T-helper 2 cell treated with Interferon-gamma antibody and Interleukin-4, amounts not matched to agents 5 μg/mL and 100 μg/mL, for 36 hours (primary cell): ENCODE results near the gene SNRNP200.

Source experiments
- DNase-seq: peaks from one replicate; pipeline ENCODE4 v3.0.0; 2021; ENCODE audit warnings: low spot score
- H3K27ac Mint-ChIP-seq: one replicate; pipeline ENCODE4 v1.8.0; 2021; ENCODE audit warnings: mild to moderate bottlenecking, mixed read lengths
- H3K27me3 Mint-ChIP-seq: one replicate; pipeline ENCODE4 v1.8.0; 2021; ENCODE audit warnings: low read depth, mixed read lengths
- H3K36me3 Mint-ChIP-seq: one replicate; pipeline ENCODE4 v1.8.0; 2021; ENCODE audit warnings: low read depth, mixed read lengths
- H3K4me1 Mint-ChIP-seq: one replicate; pipeline ENCODE4 v1.8.0; 2021; ENCODE audit warnings: low read depth, mixed read lengths
- H3K4me3 Mint-ChIP-seq: one replicate; pipeline ENCODE4 v1.8.0; 2022; ENCODE audit warnings: mild to moderate bottlenecking, moderate library complexity, mixed read lengths
- H3K9me3 Mint-ChIP-seq: one replicate; pipeline ENCODE4 v1.8.0; 2021; ENCODE audit warnings: mixed read lengths

The SNRNP200 gene

DNA sequence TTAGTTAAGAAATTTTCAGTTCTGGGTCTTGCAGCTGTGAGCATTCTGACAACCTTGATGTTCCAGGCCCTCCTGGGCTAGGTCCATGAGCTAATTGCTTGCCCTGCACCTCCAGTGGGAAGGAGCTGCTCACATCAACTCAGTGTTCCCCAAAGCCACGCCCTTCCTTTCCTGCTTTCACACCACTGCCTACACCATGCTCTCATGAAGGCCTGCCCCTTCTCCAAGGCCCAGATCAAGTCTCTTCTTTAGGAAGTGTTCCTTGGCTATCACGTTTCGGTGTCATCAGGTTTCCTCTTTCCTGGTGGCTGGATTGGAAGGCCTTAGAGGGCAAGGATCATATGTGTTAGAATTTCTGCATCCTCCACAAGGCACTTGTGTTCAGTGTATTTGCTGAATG lies 58.3 kb downstream of the SNRNP200 start:
- Mint-ChIP-seq H3K9me3 (peaks cover 7% of the 10 kb centered on the region), H3K4me1 (peaks cover 49% of the 10 kb centered on the region), H3K27me3 (no peaks in the 10 kb centered on the region), H3K4me3 (peak overlapping the region; percentile 52), H3K27ac (peak overlapping the region; percentile 70), H3K36me3 (peaks cover 53% of the 10 kb centered on the region)
- no peak for DNase-seq

DNA sequence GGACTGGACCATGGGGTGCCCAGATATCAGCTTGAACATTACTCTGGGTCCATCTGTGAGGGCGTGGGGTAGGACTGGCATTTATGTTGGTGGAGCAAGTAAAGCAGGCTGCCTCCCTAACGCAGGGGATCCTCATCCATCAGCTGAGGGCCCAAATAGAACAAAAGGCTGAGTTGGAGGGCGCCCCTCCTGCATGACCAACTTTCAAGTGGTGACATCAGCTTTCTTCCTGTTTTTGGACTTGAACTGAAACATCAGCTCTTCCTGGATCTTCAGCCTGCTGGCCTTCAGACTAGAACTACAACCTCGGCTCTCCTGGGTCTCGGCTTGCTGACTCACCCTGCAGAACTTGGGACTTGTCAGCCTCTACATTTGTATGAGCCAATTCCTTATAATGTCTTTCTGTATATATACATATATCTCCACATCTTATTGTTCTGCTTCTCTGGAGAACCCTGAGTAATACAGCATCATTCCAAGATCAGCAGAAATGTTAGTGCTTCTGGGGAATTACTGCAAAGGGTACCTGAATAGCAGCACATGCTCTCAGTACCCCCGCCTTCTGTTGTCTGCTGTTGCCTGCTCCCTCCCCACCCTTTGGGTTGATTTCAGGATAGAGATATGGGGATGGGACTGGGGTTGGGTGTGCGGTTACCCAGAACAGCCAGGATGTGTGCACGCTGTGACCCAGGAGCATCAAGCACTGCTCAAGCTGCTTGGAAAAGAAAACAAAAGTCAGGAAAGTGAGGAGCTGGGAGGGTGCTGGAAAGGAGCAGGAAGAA lies 59.5 kb downstream of the SNRNP200 start:
- Mint-ChIP-seq H3K36me3 (peaks cover 44% of the 10 kb centered on the region), H3K27ac (peak overlapping the region; percentile 85), H3K4me3 (peak overlapping the region; percentile 33), H3K9me3 (peaks cover 7% of the 10 kb centered on the region), H3K27me3 (no peaks in the 10 kb centered on the region), H3K4me1 (peaks cover 57% of the 10 kb centered on the region)
- no peak for DNase-seq

DNA sequence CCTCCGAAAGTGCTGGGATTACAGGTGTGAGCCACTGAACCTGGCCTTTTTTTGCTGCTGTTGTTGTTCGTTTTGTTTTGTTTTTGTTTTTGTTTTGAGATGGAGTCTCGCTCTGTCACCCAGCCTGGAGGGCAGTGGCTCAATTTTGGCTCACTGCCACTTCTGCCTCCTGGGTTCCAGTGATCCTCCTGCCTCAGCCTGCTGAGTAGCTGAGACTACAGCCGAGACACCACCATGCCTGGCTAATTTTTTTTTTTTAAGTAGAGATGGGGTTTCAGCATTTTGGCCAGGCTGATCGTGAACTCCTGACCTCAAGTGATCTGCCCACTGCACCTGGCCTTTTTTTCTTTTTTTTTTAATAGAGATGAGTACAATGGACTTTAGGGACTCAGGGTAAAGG lies 61.5 kb downstream of the SNRNP200 start:
- Mint-ChIP-seq H3K4me1 (peaks cover 54% of the 10 kb centered on the region), H3K4me3 (no peak overlapping the region), H3K27me3 (no peaks in the 10 kb centered on the region), H3K27ac (no peak overlapping the region), H3K36me3 (peaks cover 38% of the 10 kb centered on the region), H3K9me3 (peaks cover 7% of the 10 kb centered on the region)
- no peak for DNase-seq

DNA sequence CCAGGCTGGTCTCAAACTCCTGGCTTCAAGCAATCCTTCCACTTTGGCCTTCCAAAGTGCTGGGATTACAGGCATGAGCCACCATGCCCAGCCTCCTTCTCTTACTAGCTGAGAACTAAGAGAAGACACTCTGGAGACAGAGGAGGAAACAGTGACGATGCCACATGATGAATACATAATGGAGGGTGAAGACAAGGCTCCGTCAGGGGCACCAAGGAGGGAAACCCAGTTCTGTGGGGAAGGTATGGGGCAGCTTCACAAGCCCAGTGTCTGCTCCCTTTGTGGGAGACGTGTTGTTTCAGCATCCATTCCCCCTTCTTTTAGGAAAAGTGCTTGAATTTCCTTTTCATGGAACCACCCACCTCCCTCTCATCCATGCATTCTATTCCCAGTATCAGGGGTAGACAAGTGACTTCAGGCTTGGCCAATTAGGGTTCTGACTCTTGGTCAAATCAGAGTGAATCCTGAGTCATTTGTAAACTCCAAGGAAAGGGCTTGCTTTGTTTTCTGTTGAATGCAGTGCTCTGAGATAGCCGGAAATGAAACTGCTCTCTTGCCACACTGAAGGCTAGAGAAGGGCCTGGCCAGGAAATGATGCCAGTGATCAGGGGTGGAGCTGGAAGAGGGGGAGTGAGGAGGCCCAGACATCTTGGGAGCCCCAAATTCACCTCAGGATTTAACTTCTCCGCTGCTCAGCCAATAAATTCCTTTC lies 63.3 kb downstream of the SNRNP200 start:
- H3K36me3 Mint-ChIP-seq, result peaks cover 37% of the 10 kb centered on the region
- peak; percentile 75 for DNase-seq
- H3K4me3 Mint-ChIP-seq, result peak overlapping the region; percentile 72
- H3K4me1 Mint-ChIP-seq, result peaks cover 47% of the 10 kb centered on the region
- peak overlapping the region; percentile 93 for H3K27ac Mint-ChIP-seq
- H3K27me3 Mint-ChIP-seq, result no peaks in the 10 kb centered on the region
- H3K9me3 Mint-ChIP-seq, result peaks cover 7% of the 10 kb centered on the region

DNA sequence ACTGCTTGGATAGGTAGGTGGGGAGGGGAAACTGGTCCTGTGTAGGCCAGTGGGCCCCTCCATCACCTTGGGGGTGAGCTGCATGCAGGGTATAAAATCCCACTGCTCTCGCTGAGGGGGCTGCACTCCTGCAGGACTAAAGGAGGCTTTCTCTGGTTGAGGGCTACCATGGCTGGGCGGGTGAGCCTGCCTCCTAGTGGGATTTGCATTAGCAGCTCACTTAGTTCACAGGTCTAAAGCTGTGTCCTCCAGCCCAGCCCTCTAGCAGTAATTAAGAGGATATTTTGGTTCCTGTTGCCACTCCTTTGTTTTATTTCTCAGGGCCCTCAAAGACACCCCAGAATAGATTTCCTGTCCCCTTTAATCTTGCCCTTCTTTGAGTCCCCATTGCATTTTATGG lies 64.1 kb downstream of the SNRNP200 start:
- DNase-seq, result no peak
- Mint-ChIP-seq H3K27me3 (no peaks in the 10 kb centered on the region), H3K9me3 (peaks cover 7% of the 10 kb centered on the region), H3K27ac (peak overlapping the region; percentile 93), H3K4me3 (peak overlapping the region; percentile 72), H3K4me1 (peaks cover 39% of the 10 kb centered on the region), H3K36me3 (peaks cover 30% of the 10 kb centered on the region)

DNA sequence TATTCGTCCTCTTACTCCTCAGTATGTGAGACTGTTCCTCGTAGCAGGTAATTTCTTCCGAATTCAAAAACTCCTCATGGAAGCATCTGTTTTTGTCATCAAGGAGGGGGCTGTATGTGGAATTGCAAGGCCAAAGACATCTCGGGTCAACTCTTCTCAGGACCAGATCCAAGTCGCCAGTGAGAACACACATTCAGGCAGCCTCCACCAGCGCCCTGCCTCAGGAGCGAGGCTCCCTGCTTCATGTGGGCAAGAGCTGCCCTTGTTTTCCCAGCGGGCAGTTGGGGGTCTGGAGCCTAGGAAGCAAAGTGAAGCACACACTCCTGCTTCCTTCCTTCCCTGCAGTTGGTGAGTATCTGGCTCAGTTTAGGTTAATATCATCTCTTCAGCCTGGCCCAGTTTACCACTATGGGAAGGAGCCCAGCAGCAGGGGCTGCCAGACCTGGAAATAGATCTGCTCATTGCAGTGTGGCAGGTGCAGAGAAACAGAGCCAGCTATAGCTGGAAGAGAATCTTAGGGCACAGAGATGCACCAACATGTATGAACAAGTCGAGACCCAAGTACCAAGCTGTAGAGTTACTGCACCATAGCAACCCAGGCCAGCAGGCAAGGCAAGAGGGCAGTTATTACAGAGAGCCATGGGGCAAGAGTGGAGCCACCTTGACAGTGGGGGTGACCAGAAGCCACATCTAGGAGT lies 64.9 kb downstream of the SNRNP200 start:
- H3K9me3 Mint-ChIP-seq, result peaks cover 2% of the 10 kb centered on the region
- H3K4me1 Mint-ChIP-seq, result peaks cover 31% of the 10 kb centered on the region
- no peak for DNase-seq
- H3K27me3 Mint-ChIP-seq, result no peaks in the 10 kb centered on the region
- peaks cover 25% of the 10 kb centered on the region for H3K36me3 Mint-ChIP-seq
- H3K27ac Mint-ChIP-seq, result peak overlapping the region; percentile 93
- no peak overlapping the region for H3K4me3 Mint-ChIP-seq

DNA sequence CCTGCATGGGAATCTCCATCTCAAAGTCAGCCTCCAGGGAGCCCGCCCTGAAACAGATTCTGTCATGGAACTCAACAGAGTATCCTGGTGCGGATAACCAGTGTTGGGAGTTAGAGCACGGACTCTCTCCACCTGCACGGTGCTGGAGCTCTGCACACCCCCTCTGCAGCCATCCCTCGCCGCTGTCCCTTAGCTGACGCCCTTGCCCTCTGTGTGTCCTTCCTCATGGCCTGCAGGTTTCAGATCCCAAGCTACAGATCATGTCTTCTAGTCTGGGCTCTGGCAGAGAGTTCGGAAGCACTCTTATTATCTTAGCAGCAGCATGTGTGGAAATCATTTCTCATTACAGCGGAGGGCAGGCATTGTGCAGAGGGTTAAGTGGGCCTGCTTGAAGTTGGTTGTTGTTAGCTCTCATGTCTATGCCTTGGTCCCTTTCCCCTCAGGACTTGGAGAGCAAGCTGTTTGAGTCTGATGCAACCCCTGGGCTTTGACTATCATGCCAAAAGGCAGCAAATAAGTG lies 65.5 kb downstream of the SNRNP200 start:
- H3K9me3 Mint-ChIP-seq, result no peaks in the 10 kb centered on the region
- H3K27ac Mint-ChIP-seq, result no peak overlapping the region
- DNase-seq, result no peak
- peaks cover 22% of the 10 kb centered on the region for H3K36me3 Mint-ChIP-seq
- no peak overlapping the region for H3K4me3 Mint-ChIP-seq
- H3K27me3 Mint-ChIP-seq, result no peaks in the 10 kb centered on the region
- peaks cover 28% of the 10 kb centered on the region for H3K4me1 Mint-ChIP-seq

DNA sequence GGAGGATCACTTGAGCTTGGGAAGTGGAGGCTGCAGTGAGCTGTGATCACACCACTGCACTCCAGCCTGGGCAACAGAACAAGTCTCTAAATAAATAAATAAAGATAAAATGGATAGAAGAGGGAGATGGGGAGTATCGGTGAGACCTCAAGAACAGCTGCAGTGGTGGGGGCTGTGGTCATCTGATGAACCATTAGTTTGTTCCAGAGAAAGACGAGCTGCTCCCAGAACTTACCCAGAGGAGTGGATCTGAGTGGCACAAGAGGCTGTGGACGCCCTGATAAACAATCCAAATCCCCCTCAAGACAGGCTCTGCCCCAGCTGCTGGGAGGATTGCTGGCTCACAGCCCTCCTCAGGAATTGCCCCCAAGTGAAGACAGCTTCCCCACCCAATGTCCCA lies 66.3 kb downstream of the SNRNP200 start:
- Mint-ChIP-seq H3K9me3 (no peaks in the 10 kb centered on the region), H3K27ac (no peak overlapping the region), H3K4me3 (no peak overlapping the region), H3K27me3 (no peaks in the 10 kb centered on the region), H3K4me1 (peaks cover 25% of the 10 kb centered on the region), H3K36me3 (peaks cover 18% of the 10 kb centered on the region)
- no peak for DNase-seq

DNA sequence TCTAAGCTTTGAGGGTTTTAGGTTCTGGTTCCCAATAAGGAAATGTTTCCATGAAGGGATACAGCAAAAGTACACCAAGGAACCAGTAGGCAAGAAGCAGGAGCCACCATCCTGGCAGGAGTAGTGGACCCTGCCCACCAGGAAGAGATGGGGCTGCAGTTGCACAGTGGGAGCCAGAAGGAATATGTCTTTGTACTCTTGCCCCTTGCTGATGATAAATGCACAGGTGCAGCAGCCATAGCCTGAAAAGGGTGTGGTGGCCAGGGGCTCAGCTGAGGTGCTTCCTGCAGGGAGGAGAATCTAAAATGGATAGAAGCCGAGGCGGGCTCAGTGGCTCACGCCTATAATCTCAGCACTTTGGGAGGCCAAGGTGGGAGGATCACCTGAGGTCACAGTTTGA lies 67.1 kb downstream of the SNRNP200 start:
- no peak for DNase-seq
- H3K4me3 Mint-ChIP-seq, result no peak overlapping the region
- peaks cover 17% of the 10 kb centered on the region for H3K36me3 Mint-ChIP-seq
- H3K27ac Mint-ChIP-seq, result no peak overlapping the region
- H3K4me1 Mint-ChIP-seq, result peaks cover 24% of the 10 kb centered on the region
- H3K27me3 Mint-ChIP-seq, result no peaks in the 10 kb centered on the region
- H3K9me3 Mint-ChIP-seq, result no peaks in the 10 kb centered on the region

DNA sequence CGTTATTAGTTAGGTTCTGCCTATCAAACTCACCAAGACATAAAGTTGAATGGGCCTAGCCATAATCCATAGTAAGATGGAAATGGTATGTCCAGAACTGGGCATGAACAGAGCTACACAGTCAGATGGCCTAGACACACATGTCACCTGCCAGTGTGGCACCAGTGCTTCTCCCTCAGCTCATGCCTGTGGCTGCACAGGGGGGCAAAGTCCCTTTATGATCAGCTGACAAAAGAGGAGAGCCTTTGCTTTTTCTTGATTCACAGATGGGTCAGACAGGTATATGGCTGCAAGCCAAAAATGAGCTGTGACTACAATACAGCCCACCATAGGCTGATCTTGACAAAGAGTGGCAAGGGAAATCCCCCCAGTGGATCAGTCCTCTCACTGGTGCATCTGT lies 68.5 kb downstream of the SNRNP200 start:
- no peak for DNase-seq
- Mint-ChIP-seq H3K9me3 (no peaks in the 10 kb centered on the region), H3K27ac (no peak overlapping the region), H3K27me3 (no peaks in the 10 kb centered on the region), H3K4me1 (peaks cover 10% of the 10 kb centered on the region), H3K4me3 (no peak overlapping the region), H3K36me3 (peaks cover 8% of the 10 kb centered on the region)

DNA sequence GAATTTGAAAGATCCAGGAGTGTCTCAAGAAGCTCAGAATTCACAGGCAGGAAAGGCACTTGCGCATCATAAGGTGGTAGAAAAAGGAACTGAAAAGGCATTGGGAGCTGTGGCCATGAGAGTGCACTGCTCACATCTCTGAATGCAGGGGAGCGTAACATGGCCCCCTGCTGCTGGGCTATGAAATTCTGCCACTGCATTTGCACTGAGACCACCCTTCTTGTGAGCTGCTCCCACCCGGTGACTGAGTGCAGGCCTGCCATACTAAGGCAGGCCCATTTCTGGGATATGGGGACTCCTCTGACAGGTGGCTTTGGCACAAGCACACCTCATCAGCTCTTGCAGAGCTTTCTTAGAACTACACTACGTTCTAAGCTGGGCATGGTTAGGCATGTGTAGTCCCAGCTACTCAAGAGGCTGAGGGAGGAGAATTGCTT lies 71.4 kb downstream of the SNRNP200 start:
- H3K27ac Mint-ChIP-seq, result no peak overlapping the region
- peaks cover 5% of the 10 kb centered on the region for H3K36me3 Mint-ChIP-seq
- no peaks in the 10 kb centered on the region for H3K9me3 Mint-ChIP-seq
- no peak for DNase-seq
- no peaks in the 10 kb centered on the region for H3K27me3 Mint-ChIP-seq
- H3K4me3 Mint-ChIP-seq, result no peak overlapping the region
- no peaks in the 10 kb centered on the region for H3K4me1 Mint-ChIP-seq

DNA sequence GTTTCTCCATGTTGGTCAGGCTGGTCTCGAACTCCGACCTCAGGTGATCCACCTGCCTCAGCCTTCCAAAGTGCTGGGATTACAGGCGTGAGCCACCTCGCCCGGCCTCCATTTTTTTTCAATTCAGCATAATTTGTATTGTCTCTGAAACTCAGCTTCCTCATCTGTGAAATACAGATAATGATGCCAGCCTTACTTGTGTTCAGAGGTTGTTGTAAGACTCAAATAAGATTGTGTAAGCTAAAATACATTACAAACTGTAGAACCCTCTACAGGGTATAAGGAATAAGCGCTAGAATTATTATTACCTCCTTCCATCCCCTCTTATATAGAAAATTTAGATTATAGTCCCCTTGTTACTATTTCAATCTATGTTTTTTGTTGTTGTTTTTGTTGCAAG lies 71.9 kb downstream of the SNRNP200 start:
- Mint-ChIP-seq H3K27me3 (no peaks in the 10 kb centered on the region), H3K9me3 (no peaks in the 10 kb centered on the region), H3K36me3 (peaks cover 5% of the 10 kb centered on the region), H3K4me3 (no peak overlapping the region), H3K27ac (no peak overlapping the region), H3K4me1 (no peaks in the 10 kb centered on the region)
- DNase-seq, result no peak

DNA sequence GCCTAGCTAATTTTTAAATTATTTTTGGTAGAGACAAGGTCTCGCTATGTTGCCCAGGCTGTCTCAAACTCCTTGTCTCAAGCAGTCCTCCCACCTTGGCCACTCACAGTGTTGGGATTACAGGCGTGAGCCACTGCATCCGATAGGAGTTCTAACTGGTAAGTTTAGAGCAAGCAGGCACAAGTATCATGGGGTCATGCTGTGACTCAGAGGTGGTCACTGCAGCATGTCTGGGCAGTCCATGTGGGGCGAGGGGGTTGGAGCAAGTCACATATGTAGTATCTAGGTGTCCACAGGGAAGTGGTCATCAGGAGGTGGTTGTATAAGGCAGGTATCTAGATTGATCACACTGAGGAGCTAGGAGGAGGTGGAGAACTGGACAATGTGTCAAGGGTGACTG lies 74.0 kb downstream of the SNRNP200 start:
- Mint-ChIP-seq H3K27ac (no peak overlapping the region), H3K36me3 (peaks cover 3% of the 10 kb centered on the region), H3K4me3 (no peak overlapping the region), H3K9me3 (no peaks in the 10 kb centered on the region), H3K4me1 (no peaks in the 10 kb centered on the region), H3K27me3 (no peaks in the 10 kb centered on the region)
- DNase-seq, result no peak

DNA sequence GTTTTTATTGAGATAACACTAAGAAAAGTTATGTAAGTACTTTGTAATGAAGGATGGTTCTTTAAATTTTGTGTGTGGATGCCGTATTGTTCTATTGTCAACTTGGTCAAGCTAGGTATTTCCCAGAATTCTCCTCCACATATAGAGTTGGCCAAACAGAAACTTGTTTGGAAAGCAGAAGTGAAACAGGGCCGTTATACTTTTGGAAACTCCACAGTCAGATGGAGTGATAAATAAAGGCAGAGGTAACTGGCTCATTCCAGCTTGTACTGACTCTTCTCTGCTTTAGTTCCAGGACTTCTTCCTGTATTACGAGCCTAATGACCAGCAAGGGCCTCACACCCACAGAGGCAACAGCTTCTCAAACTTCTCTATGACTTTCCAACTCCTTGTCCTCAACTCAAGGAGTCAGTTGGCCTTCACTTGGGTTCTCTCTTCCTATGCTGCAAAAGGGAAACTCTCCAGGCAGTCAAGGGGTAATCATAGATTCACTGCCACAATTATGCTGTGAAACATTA lies 80.3 kb downstream of the SNRNP200 start:
- Mint-ChIP-seq H3K27me3 (no peaks in the 10 kb centered on the region), H3K4me1 (peaks cover 9% of the 10 kb centered on the region), H3K27ac (peak overlapping the region; percentile 73), H3K36me3 (peaks cover 1% of the 10 kb centered on the region), H3K9me3 (no peaks in the 10 kb centered on the region), H3K4me3 (no peak overlapping the region)
- DNase-seq, result no peak
